Measurements from ENCODE around the gene CLMP.

The CLMP gene, protein sequence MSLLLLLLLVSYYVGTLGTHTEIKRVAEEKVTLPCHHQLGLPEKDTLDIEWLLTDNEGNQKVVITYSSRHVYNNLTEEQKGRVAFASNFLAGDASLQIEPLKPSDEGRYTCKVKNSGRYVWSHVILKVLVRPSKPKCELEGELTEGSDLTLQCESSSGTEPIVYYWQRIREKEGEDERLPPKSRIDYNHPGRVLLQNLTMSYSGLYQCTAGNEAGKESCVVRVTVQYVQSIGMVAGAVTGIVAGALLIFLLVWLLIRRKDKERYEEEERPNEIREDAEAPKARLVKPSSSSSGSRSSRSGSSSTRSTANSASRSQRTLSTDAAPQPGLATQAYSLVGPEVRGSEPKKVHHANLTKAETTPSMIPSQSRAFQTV

DNA sequence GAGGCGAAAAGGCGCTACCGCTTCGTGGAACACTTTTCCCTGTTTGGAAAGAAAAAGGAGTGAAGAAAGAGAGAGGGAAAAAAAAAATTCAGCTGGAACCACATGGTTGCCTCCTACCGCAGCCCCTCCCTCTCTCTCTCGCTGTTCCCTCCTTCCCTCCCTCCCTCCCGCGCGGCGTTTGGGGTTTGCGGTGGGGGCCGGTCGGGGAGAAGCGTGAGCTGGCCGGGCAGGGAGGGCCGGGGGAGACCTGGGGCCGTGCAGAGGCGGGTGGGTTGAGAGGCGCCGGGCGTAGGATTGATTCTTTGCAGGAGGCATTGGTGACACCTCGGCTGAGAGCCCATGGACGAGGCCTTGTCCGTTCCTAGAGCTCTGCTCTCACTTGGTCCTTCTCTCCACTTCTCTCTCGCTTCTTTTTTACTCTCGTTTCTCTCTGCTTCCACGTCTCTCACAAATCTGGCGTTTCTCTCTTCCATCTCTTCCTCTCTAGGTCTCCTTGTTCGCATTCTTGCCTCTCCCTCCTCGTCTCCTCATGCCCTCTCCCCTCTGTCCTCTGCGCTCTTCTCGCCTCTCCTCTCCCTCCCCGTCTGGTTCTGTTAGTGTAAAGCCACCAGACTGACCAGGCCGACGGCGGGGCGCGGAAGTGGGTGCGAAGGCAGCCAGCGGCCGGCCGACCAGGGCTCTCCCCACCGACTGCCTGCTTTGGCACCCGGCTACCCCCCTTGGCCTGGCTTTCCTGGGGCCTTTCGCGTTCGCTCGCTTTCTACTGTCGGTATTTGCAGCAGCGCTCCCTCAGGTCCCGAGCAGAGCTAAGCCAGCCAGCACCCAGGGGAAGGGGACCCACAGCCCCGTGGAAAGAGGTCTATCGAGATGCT lies at the start of gene CLMP:
Gene CLMP (minus strand): TSS at position 61 of the 872 bp plus-strand sequence. CDS start 308 bp downstream, outside the sequence.
- no peak for DNase-seq (ENCODE audit: low spot score)

DNA sequence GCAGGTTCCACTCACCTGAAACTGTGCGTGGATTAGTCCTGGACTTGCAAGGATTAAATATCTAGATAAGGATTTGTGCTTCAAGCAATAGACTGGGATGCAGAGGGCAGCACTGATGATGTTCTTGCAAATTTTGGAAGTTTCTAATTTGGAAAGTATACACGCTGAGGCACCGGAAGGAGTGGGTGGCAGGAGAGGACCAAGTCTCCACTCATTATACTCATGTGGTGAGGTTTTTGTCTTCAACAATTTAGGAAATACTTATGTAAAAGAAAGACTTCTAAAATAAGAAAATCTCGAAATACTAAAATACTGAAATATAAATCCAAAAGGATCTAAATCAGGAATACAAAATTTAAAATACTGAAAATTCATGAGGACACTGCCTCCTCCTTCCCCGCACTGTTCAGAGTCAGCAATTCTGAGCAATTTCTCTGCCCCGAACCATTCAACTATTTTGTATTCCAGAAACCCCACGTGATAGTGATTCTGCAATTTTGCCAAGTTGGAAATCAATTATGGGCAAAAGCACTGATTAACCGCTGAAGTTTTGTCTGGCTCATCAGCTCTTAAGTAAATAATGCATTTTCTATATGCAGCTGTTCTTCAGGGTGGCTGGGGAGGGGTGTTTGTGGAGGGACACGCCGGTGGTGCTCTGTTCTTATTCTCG lies 47.0 kb upstream of the CLMP start:
- DNase-seq (ENCODE audit: low spot score), result no peak

GRCh38 chr11:123241294-123241693 lies 46.2 kb upstream of the CLMP start:
- DNase-seq (ENCODE audit: low spot score), result no peak

- no peak for DNase-seq (ENCODE audit: low spot score)
Measured at GRCh38 chr11:123239191-123240150, 44.4 kb upstream of the CLMP start.

DNA sequence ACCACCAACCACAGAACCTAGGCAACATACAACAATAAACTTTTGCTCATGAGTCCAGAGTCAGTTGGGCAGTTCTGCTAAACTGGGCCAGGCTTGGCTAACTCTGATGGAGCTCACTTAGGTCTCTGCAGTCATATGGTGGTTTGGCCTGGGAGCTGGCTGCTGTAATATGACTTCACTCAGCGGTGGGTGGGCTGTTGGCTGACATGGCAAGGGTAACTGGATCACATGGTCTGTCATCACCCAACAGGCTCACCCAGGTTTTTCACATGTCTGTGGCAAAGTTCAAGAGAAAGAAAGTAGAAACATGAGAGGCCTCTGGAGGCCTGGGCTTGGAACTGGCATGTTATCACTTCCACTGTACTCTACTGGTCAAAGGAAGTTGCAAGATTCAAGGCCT lies 43.2 kb upstream of the CLMP start:
- DNase-seq (ENCODE audit: low spot score), result no peak

- DNase-seq (ENCODE audit: low spot score), result no peak
Measured at GRCh38 chr11:123236879-123237278, 41.8 kb upstream of the CLMP start.

DNA sequence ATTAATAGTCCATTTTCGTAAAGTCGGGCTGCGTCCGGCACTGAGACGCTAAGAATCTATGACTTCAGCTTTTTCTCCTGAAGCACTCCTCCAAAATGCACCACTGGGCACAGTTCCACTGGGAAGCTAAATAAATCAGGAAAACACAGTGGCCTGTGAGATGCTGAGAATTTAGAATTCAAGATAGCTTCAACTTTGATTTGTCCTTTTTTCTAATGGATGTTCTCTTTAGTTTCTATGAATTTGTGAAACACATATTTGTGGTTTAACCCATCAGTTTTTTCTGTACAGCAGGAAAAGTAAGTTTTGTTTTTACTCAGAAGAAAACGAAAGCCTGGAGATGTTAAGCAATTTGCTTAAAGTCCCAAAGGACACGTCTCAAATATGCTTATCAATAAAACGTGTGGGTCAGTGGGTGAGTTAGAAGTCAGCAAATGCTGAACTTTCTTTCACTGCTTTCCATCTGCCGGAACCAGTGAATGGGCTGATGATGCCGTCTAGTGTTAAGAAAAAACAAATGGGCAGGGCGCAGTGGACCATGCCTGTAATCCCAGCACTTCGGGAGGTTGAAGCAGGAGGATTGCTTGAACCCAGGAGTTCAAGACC lies 40.7 kb upstream of the CLMP start:
- DNase-seq (ENCODE audit: low spot score), result no peak

DNA sequence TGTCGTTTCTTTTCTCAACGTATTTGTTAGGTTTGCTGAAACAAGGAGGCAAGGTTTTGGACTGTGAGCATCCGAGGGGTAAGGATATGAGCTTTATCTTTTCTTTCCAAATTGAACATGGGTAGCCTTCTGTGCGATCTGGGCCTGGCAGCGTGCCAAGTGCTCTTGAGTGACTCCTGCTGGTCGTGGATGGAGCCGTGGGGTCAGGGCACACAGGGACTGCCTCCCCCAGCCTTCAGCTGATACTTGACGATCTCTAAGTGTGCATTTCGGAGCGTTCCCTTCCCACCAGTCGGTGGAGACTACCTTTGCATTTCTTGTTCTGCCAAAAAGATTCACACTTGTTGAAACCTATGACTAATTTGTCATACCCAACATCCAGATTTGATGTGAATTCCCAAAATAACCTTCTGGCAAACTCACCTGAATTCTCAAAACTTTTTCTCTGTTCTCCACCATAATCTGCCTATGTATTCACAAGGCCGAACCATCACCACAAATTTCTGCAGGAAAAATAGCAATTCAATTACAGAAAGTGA lies 40.1 kb upstream of the CLMP start:
- no peak for DNase-seq (ENCODE audit: low spot score)

- DNase-seq (ENCODE audit: low spot score), result no peak
Measured at GRCh38 chr11:123233975-123234334, 38.9 kb upstream of the CLMP start.

GRCh38 chr11:123233280-123233974 lies 38.4 kb upstream of the CLMP start:
- no peak for DNase-seq (ENCODE audit: low spot score)

GRCh38 chr11:123231777-123232176 lies 36.7 kb upstream of the CLMP start:
- no peak for DNase-seq (ENCODE audit: low spot score)

GRCh38 chr11:123231256-123231655 lies 36.2 kb upstream of the CLMP start:
- no peak for DNase-seq (ENCODE audit: low spot score)

GRCh38 chr11:123230346-123230745 lies 35.3 kb upstream of the CLMP start:
- no peak for DNase-seq (ENCODE audit: low spot score)

GRCh38 chr11:123228496-123229163 lies 33.6 kb upstream of the CLMP start:
- DNase-seq (ENCODE audit: low spot score), result no peak

DNA sequence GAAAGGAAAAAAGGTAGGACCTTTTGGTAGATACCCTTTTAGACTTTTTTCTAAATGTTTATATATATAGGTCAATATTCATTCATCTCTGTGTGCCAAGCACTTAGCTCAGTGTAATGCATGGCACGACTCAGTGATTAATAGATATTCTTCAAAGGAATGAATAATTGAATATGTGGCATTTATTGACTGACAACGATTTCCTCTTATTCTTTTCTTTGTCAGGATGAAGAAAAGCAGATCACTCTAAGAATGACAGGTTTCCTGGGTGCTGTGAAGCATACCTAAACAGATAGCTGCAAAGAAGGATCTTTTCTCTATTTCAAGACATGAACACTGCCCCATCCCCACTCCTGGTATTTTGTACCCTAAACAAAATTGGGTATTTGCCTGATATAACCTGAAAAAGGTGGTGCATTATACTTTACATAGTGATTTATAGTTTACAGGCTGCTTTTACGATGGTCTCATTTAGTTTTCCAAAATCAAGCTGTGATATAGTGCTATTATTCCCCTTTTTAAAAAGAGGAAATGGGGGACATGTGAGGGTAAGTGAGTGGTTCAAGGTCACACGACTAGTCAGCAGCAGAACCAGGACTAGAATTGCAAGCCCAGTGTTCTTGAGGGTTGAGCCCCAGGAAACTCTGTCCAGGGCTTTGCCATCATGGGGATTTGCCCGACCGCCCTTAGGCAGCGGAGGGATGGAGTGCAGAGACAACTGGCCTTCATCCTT lies 32.9 kb upstream of the CLMP start:
- no peak for DNase-seq (ENCODE audit: low spot score)

- no peak for DNase-seq (ENCODE audit: low spot score)
Measured at GRCh38 chr11:123221584-123221983, 26.5 kb upstream of the CLMP start.

DNA sequence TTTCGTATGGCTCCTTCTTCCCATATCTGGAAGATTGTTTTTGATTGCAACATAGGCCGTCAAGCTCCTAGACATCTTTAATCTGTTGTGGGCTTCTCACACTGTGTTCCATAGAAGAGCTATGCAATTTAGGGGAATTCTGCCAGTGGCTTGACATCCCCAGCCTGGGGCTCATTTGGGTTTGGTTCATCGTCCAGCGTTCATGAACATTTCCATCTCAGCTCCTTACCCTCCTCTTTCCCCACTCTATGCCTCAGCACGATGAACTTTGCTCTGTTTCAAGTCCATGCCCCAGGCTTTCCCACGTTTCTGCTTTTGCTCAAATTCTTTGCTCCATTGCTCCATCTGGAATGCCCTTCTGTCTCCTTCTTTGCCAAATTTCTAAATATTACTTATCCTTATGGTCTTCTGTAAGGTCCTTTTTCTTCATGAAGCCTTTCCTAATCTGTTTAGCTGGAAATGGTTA lies 26.1 kb upstream of the CLMP start:
- DNase-seq (ENCODE audit: low spot score), result no peak

DNA sequence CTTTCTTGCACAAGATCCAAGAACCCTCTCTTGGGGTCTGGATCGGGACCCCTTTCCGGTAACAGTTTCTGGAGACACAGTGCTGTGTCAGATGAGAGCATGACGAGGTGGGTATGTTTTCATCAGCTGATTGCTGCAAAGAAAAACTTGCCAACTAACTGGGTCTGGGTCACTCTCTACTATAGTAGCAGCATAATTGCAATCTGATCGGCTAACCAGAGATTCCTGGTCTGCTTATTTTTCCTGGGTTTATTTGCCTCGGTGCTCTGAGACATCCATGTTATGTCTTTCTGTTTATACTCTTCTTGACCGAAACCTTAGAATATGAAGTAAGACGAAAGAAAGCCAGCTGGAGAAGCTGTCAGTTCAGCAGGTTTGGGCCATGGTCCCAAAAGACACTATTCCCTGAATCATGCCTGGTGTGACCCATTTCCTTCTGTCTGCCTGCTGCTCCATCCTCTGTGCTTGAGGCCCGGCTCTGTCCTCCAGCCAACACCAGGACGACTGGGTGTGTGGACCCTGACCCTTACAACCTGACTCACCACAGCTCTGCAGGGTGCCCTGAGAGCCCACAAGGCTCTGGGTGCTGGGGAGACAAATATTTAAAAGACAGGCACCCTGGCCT lies 24.1 kb upstream of the CLMP start:
- DNase-seq (ENCODE audit: low spot score), result peak; percentile 7
